Measurements from ENCODE around the gene RPS3A.

The RPS3A gene

GRCh38 chr4:151148261-151148660, 48.8 kb downstream of the RPS3A start:
- H3K4me3 ChIP-seq (ENCODE audit: control insufficient read depth, low read depth, low read length) = no peak overlapping the region
- no peak for TF ChIP-seq CTCF (conservative IDR thresholded peaks at IDR 0.05; ENCODE audit: control insufficient read depth, insufficient read depth, low read depth, low read length)
- no peak for DNase-seq (ENCODE audit: low read depth)

- DNase-seq (ENCODE audit: low read depth) = no peak
- no peak overlapping the region for H3K4me3 ChIP-seq (ENCODE audit: control insufficient read depth, low read depth, low read length)
- TF ChIP-seq CTCF (conservative IDR thresholded peaks at IDR 0.05; ENCODE audit: control insufficient read depth, insufficient read depth, low read depth, low read length) = no peak
These were observed 51.6 kb downstream of the RPS3A start for GRCh38 chr4:151150821-151151580.

- no peak for TF ChIP-seq CTCF (conservative IDR thresholded peaks at IDR 0.05; ENCODE audit: control insufficient read depth, insufficient read depth, low read depth, low read length)
These were observed 52.6 kb downstream of the RPS3A start for GRCh38 chr4:151152028-151152427.

GRCh38 chr4:151153585-151153984, 54.2 kb downstream of the RPS3A start:
- no peak for DNase-seq (ENCODE audit: low read depth)
- no peak for TF ChIP-seq CTCF (conservative IDR thresholded peaks at IDR 0.05; ENCODE audit: control insufficient read depth, insufficient read depth, low read depth, low read length)
- H3K4me3 ChIP-seq (ENCODE audit: control insufficient read depth, low read depth, low read length) = no peak overlapping the region

More at GRCh38 chr4:151152028-151152427, 52.6 kb downstream of the RPS3A start:
- H3K4me3 ChIP-seq (ENCODE audit: control insufficient read depth, low read depth, low read length) = no peak overlapping the region
- no peak for DNase-seq (ENCODE audit: low read depth)

Measured in fibroblast of mammary gland (primary cell).